GM04504 (cell line): ENCODE data around the gene PNN.
"Not testable (repeated sequence)": the region's sequence is repeated elsewhere in the genome, so short reads cannot be mapped to it uniquely, and the experiment has no call there.

Experiments
- DNase-seq: peaks from one replicate; pipeline ENCODE4 v3.0.0-alpha.2; 2012; ENCODE audit warnings: low read depth

The PNN gene

GRCh38 chr14:39229601-39230110 is 54.6 kb downstream of the PNN start:
- no peak for DNase-seq

GRCh38 chr14:39230416-39231035 is 55.5 kb downstream of the PNN start:
- no peak for DNase-seq

- DNase-seq, result not testable (repeated sequence)
Observed at GRCh38 chr14:39231751-39232553, 56.9 kb downstream of the PNN start.
